Ramos (cell line): ENCODE data around the gene SLC26A11.
"Not testable (repeated sequence)": the region's sequence is repeated elsewhere in the genome, so short reads cannot be mapped to it uniquely, and the experiment has no call there.

Experiments used
- in situ Hi-C: fragments of 300-500 bp; cut with MboI; formaldehyde crosslinking; loops from one replicate; pipeline ENCODE4 v1.14.3; 2022; ENCODE audit warnings: low sequenced_read_pairs; ENCODE audit not compliant: unreplicated experiment

The SLC26A11 gene

GRCh38 chr17:80195671-80196529 lies 24.3 kb upstream of the SLC26A11 start:
- in situ Hi-C loops, result no loop called here

DNA sequence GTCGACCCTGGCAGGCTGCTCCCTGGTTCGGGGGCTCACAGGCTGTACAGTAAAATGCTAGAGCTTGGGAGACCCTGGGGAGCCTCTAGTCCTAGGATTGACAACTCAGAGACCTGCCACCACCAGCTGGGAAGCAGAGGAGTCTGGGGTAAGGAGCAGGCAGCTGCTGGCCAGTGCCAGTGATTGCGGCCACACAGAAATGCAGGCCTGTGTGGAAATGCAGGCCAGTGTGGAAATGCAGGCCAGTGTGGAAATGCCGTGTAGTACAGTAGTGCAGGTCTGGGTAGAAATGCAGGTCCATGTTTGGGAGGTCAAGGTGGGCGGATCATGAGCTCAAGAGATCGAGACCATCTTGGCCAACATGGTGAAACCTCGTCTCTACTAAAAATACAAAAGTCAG lies 23.6 kb upstream of the SLC26A11 start:
- in situ Hi-C loops, result no loop called here

- in situ Hi-C loops, result no loop called here
Measured at GRCh38 chr17:80198144-80198661, 22.0 kb upstream of the SLC26A11 start.

- in situ Hi-C loops, result not testable (repeated sequence)
Measured at GRCh38 chr17:80199295-80199694, 20.9 kb upstream of the SLC26A11 start.

- in situ Hi-C loops, result no loop called here
Measured at GRCh38 chr17:80201446-80201845, 18.8 kb upstream of the SLC26A11 start.

- in situ Hi-C loops, result no loop called here
Measured at GRCh38 chr17:80202197-80202596, 18.0 kb upstream of the SLC26A11 start.

DNA sequence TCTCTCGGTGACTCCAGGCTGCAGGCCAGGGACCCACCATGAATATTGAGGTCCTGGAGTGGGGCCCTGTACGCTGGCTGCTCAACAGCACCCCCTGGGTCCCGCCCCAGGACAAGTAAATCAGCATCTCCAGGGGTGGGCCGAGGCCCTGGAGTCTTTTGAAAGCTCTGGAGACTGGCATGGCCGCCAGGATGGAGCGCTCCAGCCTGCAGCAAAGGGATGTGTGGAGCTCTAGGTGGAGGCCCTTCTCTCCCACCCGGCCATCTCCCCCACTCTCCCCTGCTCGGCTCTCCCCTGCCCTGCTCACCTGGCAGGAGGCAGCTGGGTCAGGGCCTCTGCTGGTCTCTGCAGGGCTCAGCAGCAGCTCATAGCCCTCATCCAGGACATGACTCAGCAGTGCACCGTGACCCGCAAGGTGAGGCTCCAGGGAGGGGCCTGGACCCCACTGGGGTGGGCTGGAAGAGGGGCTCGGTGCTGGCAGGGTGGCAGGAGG lies 16.7 kb upstream of the SLC26A11 start:
- in situ Hi-C loops, result no loop called here

- in situ Hi-C loops, result no loop called here
Measured at GRCh38 chr17:80204626-80205468, 15.4 kb upstream of the SLC26A11 start.

DNA sequence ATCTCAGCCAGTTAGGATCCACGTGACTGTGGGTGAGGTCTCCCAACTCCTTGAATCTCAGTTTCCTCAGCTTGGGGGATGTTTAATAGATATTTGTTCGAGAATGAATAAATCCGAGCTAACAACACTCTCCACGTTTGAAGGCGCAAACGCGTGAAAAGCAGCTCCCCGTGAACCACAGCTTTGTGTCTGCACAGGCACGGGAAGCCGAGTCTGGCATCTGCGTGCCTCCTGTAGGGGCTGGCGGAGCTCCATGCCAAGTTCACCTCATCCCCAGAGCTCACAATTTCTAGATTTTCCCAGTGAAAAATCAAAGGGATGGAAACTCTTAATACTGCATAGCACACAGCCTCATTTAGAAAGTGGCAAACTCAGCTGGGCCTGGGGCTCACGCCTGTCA lies 14.4 kb upstream of the SLC26A11 start:
- in situ Hi-C loops, result no loop called here

- in situ Hi-C loops, result no loop called here
Measured at GRCh38 chr17:80208050-80208449, 12.2 kb upstream of the SLC26A11 start.

- in situ Hi-C loops, result no loop called here
Measured at GRCh38 chr17:80209765-80210164, 10.5 kb upstream of the SLC26A11 start.

- in situ Hi-C loops, result no loop called here
Measured at GRCh38 chr17:80210348-80211108, 9.7 kb upstream of the SLC26A11 start.

- in situ Hi-C loops, result no loop called here
Measured at GRCh38 chr17:80212109-80212508, 8.1 kb upstream of the SLC26A11 start.

DNA sequence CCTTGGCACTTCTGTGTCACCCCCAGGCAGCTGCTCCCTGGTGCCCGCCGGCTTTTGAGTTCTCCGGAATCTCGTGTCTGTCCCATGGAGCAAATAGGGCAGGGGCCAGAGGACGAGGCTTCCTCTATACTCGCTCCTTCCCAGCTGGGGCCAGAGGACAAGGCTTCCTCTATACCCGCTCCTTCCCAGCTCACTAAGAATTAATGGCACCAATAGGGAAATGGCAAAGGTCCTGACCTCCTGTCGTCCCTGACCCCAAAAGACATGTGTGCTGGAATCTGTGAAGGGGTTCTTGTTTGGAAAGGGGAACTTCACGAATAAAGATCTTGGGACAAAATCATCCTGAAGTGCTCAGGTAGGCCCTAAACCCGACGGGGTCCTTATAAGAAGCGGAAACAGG lies 7.7 kb upstream of the SLC26A11 start:
- in situ Hi-C loops, result no loop called here

GRCh38 chr17:80212962-80213642 lies 7.1 kb upstream of the SLC26A11 start:
- in situ Hi-C loops, result no loop called here

DNA sequence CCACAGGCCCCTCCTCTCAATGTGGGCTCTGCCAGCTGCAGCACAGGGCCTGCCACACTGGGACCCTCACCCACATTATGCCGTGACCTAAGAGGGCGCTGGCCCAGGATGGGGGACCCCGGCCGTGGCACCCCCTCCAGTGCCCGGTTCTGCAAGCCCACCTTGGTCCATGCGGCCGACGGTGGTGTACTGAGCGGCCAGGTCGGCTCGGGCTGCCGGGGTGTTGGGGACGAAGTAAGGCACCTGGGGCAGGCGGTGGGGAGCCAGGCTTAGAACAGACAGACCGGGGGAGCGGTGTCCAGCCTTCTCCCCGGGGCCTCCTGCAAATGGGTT lies 6.6 kb upstream of the SLC26A11 start:
- in situ Hi-C loops, result no loop called here

GRCh38 chr17:80214012-80214877 lies 6.0 kb upstream of the SLC26A11 start:
- in situ Hi-C loops, result no loop called here

GRCh38 chr17:80214878-80215210 lies 5.4 kb upstream of the SLC26A11 start:
- in situ Hi-C loops, result no loop called here
